ENCODE measurements around the gene LCN9.

- TF ChIP-seq, protein P1, sequence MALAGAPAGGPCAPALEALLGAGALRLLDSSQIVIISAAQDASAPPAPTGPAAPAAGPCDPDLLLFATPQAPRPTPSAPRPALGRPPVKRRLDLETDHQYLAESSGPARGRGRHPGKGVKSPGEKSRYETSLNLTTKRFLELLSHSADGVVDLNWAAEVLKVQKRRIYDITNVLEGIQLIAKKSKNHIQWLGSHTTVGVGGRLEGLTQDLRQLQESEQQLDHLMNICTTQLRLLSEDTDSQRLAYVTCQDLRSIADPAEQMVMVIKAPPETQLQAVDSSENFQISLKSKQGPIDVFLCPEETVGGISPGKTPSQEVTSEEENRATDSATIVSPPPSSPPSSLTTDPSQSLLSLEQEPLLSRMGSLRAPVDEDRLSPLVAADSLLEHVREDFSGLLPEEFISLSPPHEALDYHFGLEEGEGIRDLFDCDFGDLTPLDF (CRISPR knock-in tag; IDR thresholded peaks at IDR 0.05), result no peak
- TF ChIP-seq CTCF (CRISPR knock-in tag; IDR thresholded peaks at IDR 0.05) (no peak), ATM (IDR thresholded peaks at IDR 0.05; ENCODE audit: borderline replicate concordance) (no peak), SIN3A (IDR thresholded peaks at IDR 0.05; ENCODE audit: borderline replicate concordance, low read depth, low read length) (no peak), HMGXB4 (CRISPR knock-in tag; IDR thresholded peaks at IDR 0.05; ENCODE audit: borderline replicate concordance in 1 of 2, low read depth in 1 of 2) (no peak), TCF7 (IDR thresholded peaks at IDR 0.05; ENCODE audit: low read depth) (no peak)
Observed at GRCh38 chr9:135673941-135674340, 10.8 kb downstream of the LCN9 start.
